Measurements from ENCODE around the gene CDK5RAP2.

CDK5RAP2 gene

GRCh38 chr9:120375316-120375715, 204.7 kb downstream of the CDK5RAP2 start:
- no peaks in the 10 kb centered on the region for H3K4me1 Mint-ChIP-seq
- no peak for DNase-seq
- peaks cover 37% of the 10 kb centered on the region for H3K36me3 Mint-ChIP-seq (ENCODE audit: low read depth)
- H3K27ac Mint-ChIP-seq: no peak overlapping the region
- no peak overlapping the region for H3K4me3 Mint-ChIP-seq
- peaks cover 40% of the 10 kb centered on the region for H3K9me3 Mint-ChIP-seq
- TF ChIP-seq, protein P1, sequence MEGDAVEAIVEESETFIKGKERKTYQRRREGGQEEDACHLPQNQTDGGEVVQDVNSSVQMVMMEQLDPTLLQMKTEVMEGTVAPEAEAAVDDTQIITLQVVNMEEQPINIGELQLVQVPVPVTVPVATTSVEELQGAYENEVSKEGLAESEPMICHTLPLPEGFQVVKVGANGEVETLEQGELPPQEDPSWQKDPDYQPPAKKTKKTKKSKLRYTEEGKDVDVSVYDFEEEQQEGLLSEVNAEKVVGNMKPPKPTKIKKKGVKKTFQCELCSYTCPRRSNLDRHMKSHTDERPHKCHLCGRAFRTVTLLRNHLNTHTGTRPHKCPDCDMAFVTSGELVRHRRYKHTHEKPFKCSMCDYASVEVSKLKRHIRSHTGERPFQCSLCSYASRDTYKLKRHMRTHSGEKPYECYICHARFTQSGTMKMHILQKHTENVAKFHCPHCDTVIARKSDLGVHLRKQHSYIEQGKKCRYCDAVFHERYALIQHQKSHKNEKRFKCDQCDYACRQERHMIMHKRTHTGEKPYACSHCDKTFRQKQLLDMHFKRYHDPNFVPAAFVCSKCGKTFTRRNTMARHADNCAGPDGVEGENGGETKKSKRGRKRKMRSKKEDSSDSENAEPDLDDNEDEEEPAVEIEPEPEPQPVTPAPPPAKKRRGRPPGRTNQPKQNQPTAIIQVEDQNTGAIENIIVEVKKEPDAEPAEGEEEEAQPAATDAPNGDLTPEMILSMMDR (IDR thresholded peaks at IDR 0.05): no peak
- H3K27me3 Mint-ChIP-seq (ENCODE audit: low read depth, poor library complexity): peaks cover 2% of the 10 kb centered on the region

DNA sequence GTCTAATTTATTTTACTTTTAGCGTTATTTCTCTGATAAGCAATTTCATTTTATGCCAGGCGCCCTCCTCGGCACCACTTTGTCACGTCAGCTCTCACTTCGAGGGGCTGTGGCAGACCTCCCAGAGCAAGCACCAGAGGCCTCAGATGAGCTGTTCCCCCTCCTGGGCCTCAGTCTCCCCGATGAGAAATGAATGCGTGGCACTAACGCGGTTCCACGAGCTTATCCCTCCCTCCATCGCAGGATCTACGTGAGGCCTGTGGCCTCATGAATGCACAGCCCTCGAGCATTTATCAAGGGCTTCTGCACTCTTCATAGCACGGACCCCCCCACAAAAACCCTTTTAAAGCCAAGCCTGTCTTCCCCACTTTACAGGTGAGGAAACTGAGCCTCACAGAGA, 205.2 kb downstream of the CDK5RAP2 start:
- DNase-seq: no peak
- peaks cover 32% of the 10 kb centered on the region for H3K36me3 Mint-ChIP-seq (ENCODE audit: low read depth)
- H3K27ac Mint-ChIP-seq: no peak overlapping the region
- H3K27me3 Mint-ChIP-seq (ENCODE audit: low read depth, poor library complexity): peaks cover 2% of the 10 kb centered on the region
- no peaks in the 10 kb centered on the region for H3K4me1 Mint-ChIP-seq
- H3K9me3 Mint-ChIP-seq: peaks cover 35% of the 10 kb centered on the region
- no peak overlapping the region for H3K4me3 Mint-ChIP-seq
- TF ChIP-seq, protein P1 (IDR thresholded peaks at IDR 0.05): no peak

DNA sequence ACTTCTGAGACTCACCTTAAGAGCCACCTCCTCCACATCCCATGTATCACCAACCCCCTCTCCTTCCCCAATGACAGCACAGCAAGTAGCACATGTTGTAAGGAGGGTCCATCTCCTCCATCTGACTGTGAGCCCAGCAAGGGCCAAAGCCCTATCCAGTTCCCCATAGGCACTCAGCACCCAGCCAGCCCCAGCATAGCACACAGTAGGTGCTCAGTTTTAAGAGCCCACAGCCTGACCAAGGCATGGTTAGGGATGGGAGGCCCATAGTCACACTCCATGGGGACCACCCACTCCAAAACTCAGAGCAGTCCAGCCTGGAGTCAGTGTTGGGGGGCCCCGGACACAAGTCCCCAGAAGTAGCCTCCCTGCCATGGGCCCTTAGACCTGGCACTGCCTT, 205.7 kb downstream of the CDK5RAP2 start:
- H3K4me3 Mint-ChIP-seq: no peak overlapping the region
- no peaks in the 10 kb centered on the region for H3K4me1 Mint-ChIP-seq
- peaks cover 30% of the 10 kb centered on the region for H3K9me3 Mint-ChIP-seq
- H3K27me3 Mint-ChIP-seq (ENCODE audit: low read depth, poor library complexity): peaks cover 2% of the 10 kb centered on the region
- H3K36me3 Mint-ChIP-seq (ENCODE audit: low read depth): peaks cover 29% of the 10 kb centered on the region
- no peak overlapping the region for H3K27ac Mint-ChIP-seq
- no peak for DNase-seq
- TF ChIP-seq, protein P1 (IDR thresholded peaks at IDR 0.05): no peak

GRCh38 chr9:120372040-120372439, 207.9 kb downstream of the CDK5RAP2 start:
- Mint-ChIP-seq H3K36me3 (ENCODE audit: low read depth) (peaks cover 10% of the 10 kb centered on the region), H3K4me3 (no peak overlapping the region), H3K27ac (no peak overlapping the region), H3K9me3 (peaks cover 8% of the 10 kb centered on the region), H3K4me1 (no peaks in the 10 kb centered on the region), H3K27me3 (ENCODE audit: low read depth, poor library complexity) (peaks cover 2% of the 10 kb centered on the region)
- TF ChIP-seq, protein P1 (IDR thresholded peaks at IDR 0.05): no peak
- DNase-seq: no peak

- H3K36me3 Mint-ChIP-seq (ENCODE audit: low read depth): peaks cover 16% of the 10 kb centered on the region
- peaks cover 14% of the 10 kb centered on the region for H3K9me3 Mint-ChIP-seq
- H3K27ac Mint-ChIP-seq: no peak overlapping the region
- TF ChIP-seq, protein P1 (IDR thresholded peaks at IDR 0.05): no peak
- H3K4me1 Mint-ChIP-seq: no peaks in the 10 kb centered on the region
- no peak overlapping the region for H3K4me3 Mint-ChIP-seq
- no peak for DNase-seq
- H3K27me3 Mint-ChIP-seq (ENCODE audit: low read depth, poor library complexity): peaks cover 2% of the 10 kb centered on the region
Observed at GRCh38 chr9:120369608-120370220, 210.3 kb downstream of the CDK5RAP2 start.

- Mint-ChIP-seq H3K9me3 (peaks cover 20% of the 10 kb centered on the region), H3K36me3 (ENCODE audit: low read depth) (peaks cover 18% of the 10 kb centered on the region), H3K27ac (no peak overlapping the region), H3K27me3 (ENCODE audit: low read depth, poor library complexity) (no peaks in the 10 kb centered on the region), H3K4me3 (no peak overlapping the region), H3K4me1 (peaks cover 2% of the 10 kb centered on the region)
- TF ChIP-seq, protein P1 (IDR thresholded peaks at IDR 0.05): no peak
- DNase-seq: no peak
Observed at GRCh38 chr9:120368799-120369198, 211.2 kb downstream of the CDK5RAP2 start.
